Measurements from ENCODE around the gene ITM2B. TPM values are rescaled to one million over a fixed set of nuclear protein-coding genes. Genes with fewer than 3 reads are reported as not detected.

Gene ITM2B
- total RNA-seq, 1 experiment from 2014 or later = 302 TPM

GRCh38 chr13:48281556-48281955 is 48.5 kb downstream of the ITM2B start:
- in situ Hi-C loops (cut with HindIII; ENCODE audit: low pct_unique_long_range_greater_than_20kb, low sequenced_read_pairs) = no loop called here
- DNase-seq (ENCODE audit: low read depth, low spot score) = no peak

- in situ Hi-C loops (cut with HindIII; ENCODE audit: low pct_unique_long_range_greater_than_20kb, low sequenced_read_pairs) = no loop called here
- no peak for DNase-seq (ENCODE audit: low read depth, low spot score)
Observed at GRCh38 chr13:48291730-48292129, 58.7 kb downstream of the ITM2B start.

- in situ Hi-C loops (cut with HindIII; ENCODE audit: low pct_unique_long_range_greater_than_20kb, low sequenced_read_pairs) = no loop called here
- no peak for DNase-seq (ENCODE audit: low read depth, low spot score)
Observed at GRCh38 chr13:48292650-48293049, 59.6 kb downstream of the ITM2B start.

- in situ Hi-C loops (cut with HindIII; ENCODE audit: low pct_unique_long_range_greater_than_20kb, low sequenced_read_pairs) = no loop called here
- DNase-seq (ENCODE audit: low read depth, low spot score) = no peak
Observed at GRCh38 chr13:48294653-48295052, 61.6 kb downstream of the ITM2B start.

GRCh38 chr13:48295271-48295670 is 62.3 kb downstream of the ITM2B start:
- in situ Hi-C loops (cut with HindIII; ENCODE audit: low pct_unique_long_range_greater_than_20kb, low sequenced_read_pairs) = no loop called here
- DNase-seq (ENCODE audit: low read depth, low spot score) = no peak

GRCh38 chr13:48296528-48296927 is 63.5 kb downstream of the ITM2B start:
- no peak for DNase-seq (ENCODE audit: low read depth, low spot score)
- in situ Hi-C loops (cut with HindIII; ENCODE audit: low pct_unique_long_range_greater_than_20kb, low sequenced_read_pairs) = no loop called here

GRCh38 chr13:48297131-48297786 is 64.3 kb downstream of the ITM2B start:
- in situ Hi-C loops (cut with HindIII; ENCODE audit: low pct_unique_long_range_greater_than_20kb, low sequenced_read_pairs) = no loop called here
- no peak for DNase-seq (ENCODE audit: low read depth, low spot score)

- peak; percentile 59 for DNase-seq (ENCODE audit: low read depth, low spot score)
- in situ Hi-C loops (cut with HindIII; ENCODE audit: low pct_unique_long_range_greater_than_20kb, low sequenced_read_pairs) = no loop called here
Observed at GRCh38 chr13:48299591-48299990, 66.6 kb downstream of the ITM2B start.

- DNase-seq (ENCODE audit: low read depth, low spot score) = peak; percentile 53
- in situ Hi-C loops (cut with HindIII; ENCODE audit: low pct_unique_long_range_greater_than_20kb, low sequenced_read_pairs) = no loop called here
Observed at GRCh38 chr13:48302871-48303358, 69.9 kb downstream of the ITM2B start.

GRCh38 chr13:48303359-48304142 is 70.5 kb downstream of the ITM2B start, which contains the start of gene RB1:
RB1 (plus strand) TSS chr13:48303751; CDS start chr13:48303913, 162 bp downstream.
- in situ Hi-C loops (cut with HindIII; ENCODE audit: low pct_unique_long_range_greater_than_20kb, low sequenced_read_pairs) = no loop called here
- DNase-seq (ENCODE audit: low read depth, low spot score) = peak; percentile 85

- in situ Hi-C loops (cut with HindIII; ENCODE audit: low pct_unique_long_range_greater_than_20kb, low sequenced_read_pairs) = no loop called here
- peak; percentile 52 for DNase-seq (ENCODE audit: low read depth, low spot score)
Observed at GRCh38 chr13:48304143-48304876, 71.3 kb downstream of the ITM2B start.

- no peak for DNase-seq (ENCODE audit: low read depth, low spot score)
- in situ Hi-C loops (cut with HindIII; ENCODE audit: low pct_unique_long_range_greater_than_20kb, low sequenced_read_pairs) = no loop called here
Observed at GRCh38 chr13:48311223-48311622, 78.2 kb downstream of the ITM2B start.

GRCh38 chr13:48315969-48316650 is 83.1 kb downstream of the ITM2B start:
- no peak for DNase-seq (ENCODE audit: low read depth, low spot score)
- in situ Hi-C loops (cut with HindIII; ENCODE audit: low pct_unique_long_range_greater_than_20kb, low sequenced_read_pairs) = no loop called here

GRCh38 chr13:48316826-48317510 is 84.0 kb downstream of the ITM2B start:
- DNase-seq (ENCODE audit: low read depth, low spot score) = no peak
- in situ Hi-C loops (cut with HindIII; ENCODE audit: low pct_unique_long_range_greater_than_20kb, low sequenced_read_pairs) = no loop called here

- no peak for DNase-seq (ENCODE audit: low read depth, low spot score)
- in situ Hi-C loops (cut with HindIII; ENCODE audit: low pct_unique_long_range_greater_than_20kb, low sequenced_read_pairs) = no loop called here
Observed at GRCh38 chr13:48317511-48318376, 84.7 kb downstream of the ITM2B start.

GRCh38 chr13:48318377-48318811 is 85.4 kb downstream of the ITM2B start:
- in situ Hi-C loops (cut with HindIII; ENCODE audit: low pct_unique_long_range_greater_than_20kb, low sequenced_read_pairs) = no loop called here
- no peak for DNase-seq (ENCODE audit: low read depth, low spot score)
